K562 (cell line): ENCODE results near the gene GRK1. TPM values are rescaled to one million over a fixed set of nuclear protein-coding genes. Genes with fewer than 3 reads are reported as not detected.

Experiments
- ATAC-seq: fragments of 200-7000 bp; cut with Tn5 transposase; 3 replicates; pipeline ENCODE4 v1.9.1; 2020; ENCODE audit warnings: moderate library complexity
- BruUV-seq: library from RNA; stranded (reverse); fragments of 400-500 nt; replicated peaks from 2 replicates; lab custom pipeline; 2021; lab: Mats Ljungman, UMichigan
- CTCF ChIA-PET: fragments of 300-600 bp; formaldehyde crosslinking; extraction: SDS; loops from one replicate; lab custom pipeline; 2021; ENCODE audit warnings: low intra/inter-chr PET ratio; lab: Yijun Ruan, JAX
- POLR2A ChIA-PET: fragments of 300-600, 350-650 bp; sonication (Branson Sonifier 250); formaldehyde crosslinking; extraction: SDS; loops from one replicate; lab custom pipeline; 2021; ENCODE audit warnings: antibody characterized with exemption, inconsistent platforms; lab: Yijun Ruan, JAX
- DNase-seq, 4 experiments: peaks; one replicate each; pipeline versions ENCODE4 v3.0.0 to v3.0.0-alpha.2; 2011 to 2018; ENCODE audit warnings: low spot score in 3 of 4, mixed read lengths in 3 of 4; ENCODE audit errors: extremely low read depth in 1 of 4
- FAIRE-seq: peaks from 2 replicates; lab custom pipeline; 2011; peaks lifted over from hg19 to GRCh38; lab: Jason Lieb, UNC
- H2AFZ ChIP-seq: 2 replicates; pipeline ENCODE4 v1.6.0; 2011; ENCODE audit warnings: low read depth, low read length, control low read depth, inconsistent platforms
- H3K27ac ChIP-seq: fragments of 200-600 bp; 3 replicates; pipeline ENCODE4 v1.8.0; 2011; ENCODE audit warnings: low read depth, mild to moderate bottlenecking, control low read depth, inconsistent platforms, low read length, moderate library complexity, mixed read lengths; ENCODE audit errors: extremely low read depth
- H3K27me3 ChIP-seq, 2 experiments: fragments of 300-600 bp in 1 of 2; 2 replicates in 1 of 2; 3 replicates in 1 of 2; pipeline versions ENCODE4 v1.6.0 to v1.8.0; 2011; ENCODE audit warnings: inconsistent platforms in 2 of 2, low read length in 2 of 2, mild to moderate bottlenecking in 1 of 2, mixed read lengths in 1 of 2, moderate library complexity in 1 of 2; ENCODE audit not compliant: control insufficient read depth in 2 of 2, insufficient read depth in 2 of 2
- H3K36me3 ChIP-seq: fragments of 300-600 bp; 3 replicates; pipeline ENCODE4 v1.8.0; 2011; ENCODE audit warnings: mild to moderate bottlenecking, low read length, inconsistent platforms; ENCODE audit not compliant: control insufficient read depth, insufficient read depth
- H3K4me1 ChIP-seq, 2 experiments: fragments of 200-600 bp in 1 of 2; replicated peaks in 1 of 2; 2 replicates in 1 of 2; 3 replicates in 1 of 2; pipeline versions ENCODE4 v1.5.1 to v1.8.0; 2011; ENCODE audit warnings: inconsistent platforms in 2 of 2, low read length in 2 of 2, mild to moderate bottlenecking in 1 of 2, mixed read lengths in 1 of 2, moderate library complexity in 1 of 2; ENCODE audit not compliant: control insufficient read depth in 2 of 2, insufficient read depth in 2 of 2
- H3K4me2 ChIP-seq: 2 replicates; pipeline ENCODE4 v1.6.1; 2011; ENCODE audit warnings: low read length, control low read depth, inconsistent platforms, mixed read lengths; ENCODE audit not compliant: insufficient read depth
- H3K4me3 ChIP-seq: fragments of 200-600 bp; sonication (generic), shearing (Covaris generic); 2 replicates; pipeline ENCODE4 v1.5.1; 2016; ENCODE audit warnings: control low read depth, inconsistent platforms
- H3K79me2 ChIP-seq: fragments of 200-600 bp; 3 replicates; pipeline ENCODE4 v1.8.0; 2011; ENCODE audit warnings: low read length, inconsistent platforms; ENCODE audit not compliant: control insufficient read depth, insufficient read depth
- H3K9ac ChIP-seq, 2 experiments: 2 replicates each; pipeline versions ENCODE4 v1.6.0 to v1.6.1; 2011; ENCODE audit warnings: low read depth in 2 of 2, low read length in 2 of 2, control low read depth in 1 of 2, inconsistent platforms in 1 of 2, mild to moderate bottlenecking in 1 of 2, mixed read lengths in 1 of 2; ENCODE audit not compliant: insufficient read depth in 1 of 2
- H3K9me1 ChIP-seq: one replicate; pipeline ENCODE4 v1.6.0; 2011; ENCODE audit warnings: inconsistent platforms, mild to moderate bottlenecking, low read length, moderate library complexity; ENCODE audit not compliant: control insufficient read depth, insufficient read depth
- H3K9me3 ChIP-seq: replicated peaks from 2 replicates; pipeline ENCODE4 v1.5.1; 2011; ENCODE audit warnings: low read depth, low read length, inconsistent platforms; ENCODE audit not compliant: control insufficient read depth, insufficient read depth
- H4K20me1 ChIP-seq: replicated peaks from 2 replicates; pipeline ENCODE4 v1.6.1; 2011; ENCODE audit warnings: low read length, inconsistent platforms, mixed read lengths; ENCODE audit not compliant: control insufficient read depth, insufficient read depth
- E4F1 ChIP-seq: fragments of 250-450 bp; sonication (Bioruptor Pico); IDR thresholded peaks from 2 replicates; pipeline ENCODE4 v1.5.0; 2021; ENCODE audit warnings: mild to moderate bottlenecking, borderline replicate concordance
- HMGN3 ChIP-seq: IDR thresholded peaks from 2 replicates; pipeline ENCODE4 v1.6.1; 2011; ENCODE audit warnings: borderline replicate concordance, low read depth, mild to moderate bottlenecking, mixed read lengths, low read length; ENCODE audit not compliant: insufficient read length; ENCODE audit errors: extremely low read depth
- IFI16 ChIP-seq: fragments of 250-450 bp; sonication (Bioruptor Pico); IDR thresholded peaks from 2 replicates; pipeline ENCODE4 v2.1.2; 2022; ENCODE audit warnings: mild to moderate bottlenecking, inconsistent platforms
- MED1 ChIP-seq: sonication (generic); formaldehyde crosslinking; IDR thresholded peaks from 2 replicates; pipeline ENCODE4 v1.8.1; 2023; ENCODE audit warnings: missing genetic modification reagents, borderline replicate concordance
- ZBTB1 ChIP-seq: sonication (generic); formaldehyde crosslinking; IDR thresholded peaks from 2 replicates; pipeline ENCODE4 v1.8.1; 2023; ENCODE audit warnings: missing genetic modification reagents, low read depth, mild to moderate bottlenecking, borderline replicate concordance
- WGBS: fragments of 100-300 bp; shearing (Covaris generic); methylation state at CpG from one replicate; pipeline ENCODE4 v1.1.6; 2016; ENCODE audit warnings: low coverage, mixed read lengths; ENCODE audit not compliant: insufficient coverage; ENCODE audit errors: missing lambda C conversion rate; 5-methylcytosine and 5-hydroxymethylcytosine counted together
- in situ Hi-C: fragments of 300-500 bp; cut with MboI; formaldehyde crosslinking; loops from 4 replicates; pipeline ENCODE4 v1.15.0; 2018; ENCODE audit warnings: inconsistent platforms, mixed read lengths
- intact Hi-C: fragments of 100-400 bp; cut with micrococcal nuclease; formaldehyde crosslinking; loops from 2 replicates; pipeline ENCODE4 v1.14.2; 2022
- polyA plus RNA-seq, 8 experiments: library from polyadenylated mRNA; depleted of rRNA in 4 of 8; stranded (reverse) in 5 of 8; unstranded in 3 of 8; fragments of >200 nt; fragmentation: Nextera tagmentation in 2 of 8; fragmentation: Illumina TruSeq in 1 of 8; extraction: Ambion mirVana in 2 of 8; extraction: Trizol in 1 of 8; gene quantifications; 2 replicates each; pipeline versions ENCODE4 v1.2.1 to v1.2.3, GENCODE V29; 2011 to 2014; ENCODE audit warnings: inconsistent platforms in 1 of 8, missing spikeins in 1 of 8
- total RNA-seq, 7 experiments: library from RNA; depleted of rRNA in 6 of 7; stranded (reverse); fragments of >200 nt in 6 of 7; fragmentation: Illumina TruSeq in 2 of 7; extraction: Trizol in 2 of 7; gene quantifications; 2 replicates each; pipeline versions ENCODE4 v1.2.1 to v1.2.3, GENCODE V29; 2011 to 2021; ENCODE audit warnings: low replicate concordance in 1 of 7

GRK1 gene
- total and polyA plus RNA-seq, 9 of the 15 experiments (the other 6 are each of a cell fraction or from before 2014, with no cell fraction given) = 0.09 TPM; not detected in 8

GRCh38 chr13:113734099-113734825, 67.2 kb downstream of the GRK1 start:
- DNase-seq (no peak), ATAC-seq (no peak), FAIRE-seq (no peak)
- no peak overlapping the region for H3K27ac ChIP-seq
- H3K4me3 ChIP-seq = no peak overlapping the region
- peaks cover 0 to 8% of the 10 kb centered on the region in 2 experiments; a peak in 2 of 5 replicates for H3K4me1 ChIP-seq
- BruUV-seq = no TSS peak
- no peak overlapping the region for H2AFZ ChIP-seq
- H3K27me3 ChIP-seq = peaks cover 14 to 55% of the 10 kb centered on the region in 2 experiments; a peak in 4 of 5 replicates
- TF ChIP-seq E4F1 (CRISPR knock-in tag) (no peak), HMGN3 (no peak), ZBTB1 (CRISPR knock-in tag) (no peak), IFI16 (CRISPR knock-in tag) (no peak), MED1 (CRISPR knock-in tag) (no peak)
- no peaks in the 10 kb centered on the region for H3K36me3 ChIP-seq
- H3K79me2 ChIP-seq = no peaks in the 10 kb centered on the region
- no peak overlapping the region for H3K9ac ChIP-seq
- WGBS = 54% methylated on average over 13 of the region's 26 CpGs
- no peak overlapping the region for H3K4me2 ChIP-seq
- peaks cover 3% of the 10 kb centered on the region for H3K9me1 ChIP-seq
- in situ Hi-C loops (loop anchor here (10.0 kb wide), 1 partner anchor 191 kb away; no protein-coding TSS in a partner anchor), intact Hi-C loops (no loop called here)
- POLR2A ChIA-PET = no interaction called here
- CTCF ChIA-PET = no interaction called here
- no peaks in the 10 kb centered on the region for H3K9me3 ChIP-seq
- H4K20me1 ChIP-seq = no peaks in the 10 kb centered on the region
